Measurements from ENCODE around the gene SEPTIN10. TPM values are rescaled to one million over a fixed set of nuclear protein-coding genes. Genes with fewer than 3 reads are reported as not detected.

The SEPTIN10 gene
- total RNA-seq, 1 donor from 2014 or later = 160 TPM

DNA sequence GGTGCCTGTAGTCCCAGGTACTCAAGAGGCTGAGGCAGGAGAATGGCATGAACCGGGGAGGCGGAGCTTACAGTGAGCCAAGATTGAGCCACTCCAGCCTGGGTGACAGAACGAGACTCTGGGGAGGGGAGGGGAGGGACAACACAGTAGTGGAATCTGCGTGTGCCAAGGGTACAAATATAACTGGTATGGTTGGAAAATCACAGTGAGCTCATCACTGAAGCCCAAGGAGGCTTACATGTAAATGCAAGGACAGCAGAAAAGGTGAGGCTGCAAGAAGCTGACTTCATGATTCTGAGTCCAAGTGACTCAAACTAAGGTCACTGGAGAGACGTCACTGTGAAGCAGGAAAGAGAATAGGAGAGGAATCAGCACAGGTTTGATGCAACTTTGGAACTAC lies 9.2 kb downstream of the SEPTIN10 start:
- TF ChIP-seq EZH2 (IDR thresholded peaks at IDR 0.05) = no peak
- no peak for TF ChIP-seq EZH2phosphoT487 (IDR thresholded peaks at IDR 0.05)
- TF ChIP-seq, protein P1, sequence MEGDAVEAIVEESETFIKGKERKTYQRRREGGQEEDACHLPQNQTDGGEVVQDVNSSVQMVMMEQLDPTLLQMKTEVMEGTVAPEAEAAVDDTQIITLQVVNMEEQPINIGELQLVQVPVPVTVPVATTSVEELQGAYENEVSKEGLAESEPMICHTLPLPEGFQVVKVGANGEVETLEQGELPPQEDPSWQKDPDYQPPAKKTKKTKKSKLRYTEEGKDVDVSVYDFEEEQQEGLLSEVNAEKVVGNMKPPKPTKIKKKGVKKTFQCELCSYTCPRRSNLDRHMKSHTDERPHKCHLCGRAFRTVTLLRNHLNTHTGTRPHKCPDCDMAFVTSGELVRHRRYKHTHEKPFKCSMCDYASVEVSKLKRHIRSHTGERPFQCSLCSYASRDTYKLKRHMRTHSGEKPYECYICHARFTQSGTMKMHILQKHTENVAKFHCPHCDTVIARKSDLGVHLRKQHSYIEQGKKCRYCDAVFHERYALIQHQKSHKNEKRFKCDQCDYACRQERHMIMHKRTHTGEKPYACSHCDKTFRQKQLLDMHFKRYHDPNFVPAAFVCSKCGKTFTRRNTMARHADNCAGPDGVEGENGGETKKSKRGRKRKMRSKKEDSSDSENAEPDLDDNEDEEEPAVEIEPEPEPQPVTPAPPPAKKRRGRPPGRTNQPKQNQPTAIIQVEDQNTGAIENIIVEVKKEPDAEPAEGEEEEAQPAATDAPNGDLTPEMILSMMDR (IDR thresholded peaks at IDR 0.05) = no peak
- H3K9me3 Mint-ChIP-seq = peaks cover 11% of the 10 kb centered on the region

DNA sequence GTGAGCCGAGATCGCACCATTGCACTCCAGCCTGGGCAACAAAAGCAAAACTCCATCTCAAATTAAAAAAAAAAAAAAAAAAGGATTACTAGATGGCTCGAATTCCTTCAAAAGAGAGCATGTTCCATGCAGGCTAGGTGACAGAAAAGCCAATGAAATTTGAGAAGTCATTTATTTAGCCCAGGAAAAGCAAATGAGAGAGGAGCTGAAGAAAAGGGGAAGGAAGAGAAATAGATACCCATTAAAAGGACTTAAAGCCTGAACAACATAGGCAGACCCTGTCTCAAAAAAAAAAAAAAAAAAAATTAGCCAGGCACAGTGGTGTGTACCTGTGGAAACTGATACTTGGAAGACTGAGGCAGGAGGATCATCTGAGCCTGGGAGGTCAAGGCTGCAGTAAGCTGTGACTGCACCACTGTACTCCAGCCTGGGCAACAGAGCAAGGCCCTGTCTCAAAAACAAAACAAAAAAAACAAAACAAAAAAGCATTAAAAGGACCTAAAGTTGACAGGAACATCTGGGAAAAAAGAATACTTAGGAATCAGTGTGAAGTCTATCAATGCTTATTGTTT lies 11.1 kb downstream of the SEPTIN10 start:
- H3K4me3 ChIP-seq = no peak overlapping the region
- no peak overlapping the region for H3K4me2 ChIP-seq
- H3K4me1 ChIP-seq = peaks cover 19% of the 10 kb centered on the region
- Mint-ChIP-seq H3K4me3 (no peak overlapping the region), H3K36me3 (peaks cover 30% of the 10 kb centered on the region), H3K9me3 (peaks cover 11% of the 10 kb centered on the region), H3K27ac (no peak overlapping the region), H3K27me3 (ENCODE audit: insufficient read depth, low read depth) (no peaks in the 10 kb centered on the region), H3K4me1 (peaks cover 17% of the 10 kb centered on the region)
- TF ChIP-seq, protein P1 (IDR thresholded peaks at IDR 0.05) = no peak
- TF ChIP-seq EZH2 (IDR thresholded peaks at IDR 0.05) = no peak
- no peak for TF ChIP-seq EZH2phosphoT487 (IDR thresholded peaks at IDR 0.05)
- H3K27ac ChIP-seq = no peak overlapping the region
- peaks cover 100% of the 10 kb centered on the region for H3K79me2 ChIP-seq (ENCODE audit: low read depth)
- no peak overlapping the region for H3K9ac ChIP-seq
- DNase-seq (ENCODE audit: low spot score) = no peak
- H3K27me3 ChIP-seq = no peaks in the 10 kb centered on the region
- no peak overlapping the region for H2AFZ ChIP-seq (replicated peaks)
- no peaks in the 10 kb centered on the region for H3K9me3 ChIP-seq (ENCODE audit: low read depth)
- H4K20me1 ChIP-seq (ENCODE audit: low read depth) = peaks cover 51% of the 10 kb centered on the region
- H3K36me3 ChIP-seq = no peaks in the 10 kb centered on the region
- peaks cover 16% of the 10 kb centered on the region for H3F3A ChIP-seq (ENCODE audit: low read depth)

More for the DNA sequence above, 9.2 kb downstream of the SEPTIN10 start:
- peaks cover 16% of the 10 kb centered on the region for H3F3A ChIP-seq (ENCODE audit: low read depth)
- H2AFZ ChIP-seq (replicated peaks) = no peak overlapping the region
- no peak overlapping the region for H3K4me2 ChIP-seq
- H3K9me3 ChIP-seq (ENCODE audit: low read depth) = no peaks in the 10 kb centered on the region
- H3K27me3 ChIP-seq = no peaks in the 10 kb centered on the region
- Mint-ChIP-seq H3K27me3 (ENCODE audit: insufficient read depth, low read depth) (no peaks in the 10 kb centered on the region), H3K36me3 (peaks cover 31% of the 10 kb centered on the region), H3K4me3 (no peak overlapping the region), H3K27ac (no peak overlapping the region), H3K4me1 (peaks cover 31% of the 10 kb centered on the region)
- H3K9ac ChIP-seq = no peak overlapping the region
- no peak overlapping the region for H3K4me3 ChIP-seq
- H3K79me2 ChIP-seq (ENCODE audit: low read depth) = peaks cover 100% of the 10 kb centered on the region
- no peak overlapping the region for H3K27ac ChIP-seq
- H3K4me1 ChIP-seq = peaks cover 19% of the 10 kb centered on the region
- H3K36me3 ChIP-seq = no peaks in the 10 kb centered on the region
- peaks cover 58% of the 10 kb centered on the region for H4K20me1 ChIP-seq (ENCODE audit: low read depth)
- DNase-seq (ENCODE audit: low spot score) = no peak

DNA sequence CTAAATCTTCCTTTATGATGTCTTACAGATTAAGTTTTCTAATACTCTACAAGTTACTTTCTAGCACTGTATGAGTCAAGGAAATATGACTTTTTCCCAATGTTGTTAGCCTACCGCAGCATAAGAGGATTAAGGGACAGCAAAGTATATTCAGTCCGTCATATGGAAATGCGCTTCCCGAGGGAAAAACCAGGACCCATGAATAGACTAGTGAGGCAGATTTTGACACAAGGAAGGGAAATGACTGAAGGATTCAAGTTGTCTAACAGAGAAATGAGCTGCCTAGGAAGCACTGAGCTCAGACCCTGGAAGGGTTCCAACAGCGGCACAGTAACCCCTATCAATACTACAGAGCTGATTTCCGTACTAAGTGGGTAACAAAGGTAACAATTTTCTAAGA lies 12.0 kb downstream of the SEPTIN10 start:
- no peaks in the 10 kb centered on the region for H3K27me3 ChIP-seq
- no peaks in the 10 kb centered on the region for H3K36me3 ChIP-seq
- Mint-ChIP-seq H3K9me3 (peaks cover 11% of the 10 kb centered on the region), H3K4me1 (peaks cover 19% of the 10 kb centered on the region), H3K36me3 (peaks cover 29% of the 10 kb centered on the region), H3K27me3 (ENCODE audit: insufficient read depth, low read depth) (no peaks in the 10 kb centered on the region), H3K27ac (no peak overlapping the region), H3K4me3 (no peak overlapping the region)
- peaks cover 16% of the 10 kb centered on the region for H3F3A ChIP-seq (ENCODE audit: low read depth)
- H3K27ac ChIP-seq = peak overlapping the region; percentile 4
- H3K4me1 ChIP-seq = peaks cover 19% of the 10 kb centered on the region
- H2AFZ ChIP-seq (replicated peaks) = no peak overlapping the region
- no peak overlapping the region for H3K4me3 ChIP-seq
- H4K20me1 ChIP-seq (ENCODE audit: low read depth) = peaks cover 45% of the 10 kb centered on the region
- no peak overlapping the region for H3K9ac ChIP-seq
- H3K79me2 ChIP-seq (ENCODE audit: low read depth) = peaks cover 100% of the 10 kb centered on the region
- H3K9me3 ChIP-seq (ENCODE audit: low read depth) = no peaks in the 10 kb centered on the region
- H3K4me2 ChIP-seq = no peak overlapping the region
- no peak for DNase-seq (ENCODE audit: low spot score)
- TF ChIP-seq EZH2phosphoT487 (IDR thresholded peaks at IDR 0.05) (no peak), EZH2 (IDR thresholded peaks at IDR 0.05) (no peak)
- TF ChIP-seq, protein P1 (IDR thresholded peaks at IDR 0.05) = no peak

Data from neural progenitor cell (in vitro differentiated cells).